Measurements from ENCODE around the gene PROB1.

PROB1 gene

DNA sequence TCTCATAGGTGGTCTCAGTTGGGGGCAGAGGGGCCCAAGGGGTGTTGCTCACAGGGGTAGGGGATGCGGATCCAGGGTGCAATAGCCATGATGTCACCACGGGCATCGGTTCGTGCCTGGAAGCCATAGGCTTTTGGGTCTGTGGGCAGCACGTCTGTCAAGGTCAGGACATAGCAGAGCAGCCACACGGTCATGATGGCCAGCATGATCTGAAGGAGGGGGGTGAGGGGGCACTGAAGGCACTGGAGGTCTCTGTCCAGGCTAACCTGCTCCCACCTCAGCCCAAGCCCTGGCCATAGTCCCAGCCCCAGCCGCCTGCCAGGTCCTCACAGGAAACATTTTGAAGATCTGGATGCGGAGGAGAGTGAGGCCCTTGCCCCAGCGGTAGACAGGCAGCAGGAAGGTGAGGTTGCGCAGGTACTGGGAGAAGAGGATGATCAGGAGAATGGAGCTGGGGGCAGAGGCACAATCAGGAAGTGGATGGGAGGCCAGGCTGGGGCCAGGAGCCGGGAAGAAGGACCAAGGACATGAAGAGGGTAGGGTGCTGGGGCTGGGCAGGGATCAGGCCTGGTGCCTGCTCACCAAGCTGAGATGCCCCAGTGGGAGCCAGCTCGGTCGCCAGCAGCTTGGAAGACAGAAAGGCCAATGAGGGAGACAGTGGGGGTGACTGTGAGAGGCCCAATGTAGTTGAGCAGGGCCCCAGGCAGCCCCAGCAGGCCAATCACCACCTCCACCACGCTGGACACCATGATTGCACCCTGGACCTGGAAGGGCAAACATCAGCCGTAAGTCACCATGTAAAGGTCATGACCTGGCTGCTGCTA is 15.1 kb downstream of the PROB1 start:
- TF ChIP-seq ZFX (IDR thresholded peaks at IDR 0.05) = no peak
- TF ChIP-seq, protein P1, sequence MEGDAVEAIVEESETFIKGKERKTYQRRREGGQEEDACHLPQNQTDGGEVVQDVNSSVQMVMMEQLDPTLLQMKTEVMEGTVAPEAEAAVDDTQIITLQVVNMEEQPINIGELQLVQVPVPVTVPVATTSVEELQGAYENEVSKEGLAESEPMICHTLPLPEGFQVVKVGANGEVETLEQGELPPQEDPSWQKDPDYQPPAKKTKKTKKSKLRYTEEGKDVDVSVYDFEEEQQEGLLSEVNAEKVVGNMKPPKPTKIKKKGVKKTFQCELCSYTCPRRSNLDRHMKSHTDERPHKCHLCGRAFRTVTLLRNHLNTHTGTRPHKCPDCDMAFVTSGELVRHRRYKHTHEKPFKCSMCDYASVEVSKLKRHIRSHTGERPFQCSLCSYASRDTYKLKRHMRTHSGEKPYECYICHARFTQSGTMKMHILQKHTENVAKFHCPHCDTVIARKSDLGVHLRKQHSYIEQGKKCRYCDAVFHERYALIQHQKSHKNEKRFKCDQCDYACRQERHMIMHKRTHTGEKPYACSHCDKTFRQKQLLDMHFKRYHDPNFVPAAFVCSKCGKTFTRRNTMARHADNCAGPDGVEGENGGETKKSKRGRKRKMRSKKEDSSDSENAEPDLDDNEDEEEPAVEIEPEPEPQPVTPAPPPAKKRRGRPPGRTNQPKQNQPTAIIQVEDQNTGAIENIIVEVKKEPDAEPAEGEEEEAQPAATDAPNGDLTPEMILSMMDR (conservative IDR thresholded peaks at IDR 0.05) = no peak
- no peak overlapping the region for H3K27ac ChIP-seq

DNA sequence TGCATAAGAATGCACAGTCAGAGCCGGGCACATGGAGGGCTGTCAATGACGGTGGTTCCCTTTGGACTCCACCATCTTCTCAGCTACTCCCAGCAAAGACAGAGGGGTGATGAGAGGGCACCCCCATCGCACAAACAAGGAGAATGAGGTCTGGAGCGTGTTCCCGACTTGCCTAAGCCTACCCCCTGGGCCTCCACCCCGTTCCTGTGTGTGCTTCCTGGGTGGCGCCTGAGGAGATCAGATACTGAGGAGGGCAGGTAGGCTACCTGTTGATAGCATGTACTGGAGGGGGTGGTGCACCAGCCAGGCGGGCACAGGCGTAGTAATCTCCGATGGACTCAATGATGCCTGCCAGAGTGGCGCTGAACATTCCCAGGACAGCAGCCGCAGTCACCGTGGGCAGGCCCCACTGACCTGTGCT is 16.0 kb downstream of the PROB1 start:
- no peak for TF ChIP-seq ZFX (IDR thresholded peaks at IDR 0.05)
- TF ChIP-seq, protein P1 (conservative IDR thresholded peaks at IDR 0.05) = no peak
- no peak overlapping the region for H3K27ac ChIP-seq

DNA sequence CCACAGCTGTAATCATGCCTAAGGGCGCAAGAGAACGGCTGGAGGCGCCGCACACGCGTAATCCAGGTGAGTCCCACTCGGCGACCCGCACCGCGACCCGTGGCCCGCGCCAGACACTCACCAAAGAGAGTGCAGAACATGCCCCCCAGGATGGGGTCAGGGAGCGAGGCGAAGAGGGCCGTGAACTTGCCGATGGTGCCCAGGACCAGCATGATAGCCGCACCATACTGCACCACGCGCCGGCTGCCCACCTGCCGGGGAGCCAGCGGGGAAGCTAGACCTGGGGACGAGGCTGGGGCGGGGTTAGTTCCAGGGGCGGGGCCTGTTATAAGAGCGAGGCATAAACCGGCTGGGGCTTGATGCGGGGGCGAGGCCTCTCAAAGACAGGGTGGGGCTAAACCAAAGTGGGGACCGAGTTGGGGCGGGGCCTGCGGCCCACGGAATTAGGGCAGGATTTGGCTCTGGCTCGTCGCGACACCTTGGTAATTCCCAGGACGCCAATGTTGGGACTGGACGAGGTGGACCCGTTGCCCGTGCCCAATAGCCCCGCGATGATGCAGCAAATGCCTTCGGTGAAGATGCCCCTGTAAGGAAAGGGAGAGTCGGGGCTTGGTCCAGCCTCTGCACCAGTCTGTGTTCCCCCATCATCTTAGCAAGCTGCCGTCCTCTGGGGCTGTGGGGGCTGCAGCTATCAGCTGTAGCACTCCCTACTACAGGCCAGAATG is 16.6 kb downstream of the PROB1 start:
- TF ChIP-seq, protein P1 (conservative IDR thresholded peaks at IDR 0.05) = no peak
- TF ChIP-seq ZFX (IDR thresholded peaks at IDR 0.05) = no peak
- no peak overlapping the region for H3K27ac ChIP-seq

DNA sequence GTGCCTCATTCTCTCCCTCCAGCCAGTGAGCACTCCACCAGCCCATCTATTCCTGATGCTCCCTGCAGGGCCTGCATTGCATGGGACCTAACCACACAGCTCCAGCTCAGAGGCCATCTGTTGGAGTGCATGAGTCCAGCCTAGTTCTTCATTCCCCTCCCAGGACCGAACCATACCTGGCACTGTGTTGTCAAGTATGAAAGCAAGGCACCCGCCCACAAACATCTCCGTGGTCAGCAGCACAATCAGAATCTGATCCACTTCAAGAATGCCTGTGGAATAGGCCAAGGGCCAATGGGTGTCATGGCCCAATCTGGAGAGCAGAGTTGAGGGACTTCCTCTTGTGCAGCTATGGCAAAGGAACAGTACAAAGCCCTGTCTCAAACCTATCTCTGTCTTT is 17.7 kb downstream of the PROB1 start:
- no peak overlapping the region for H3K27ac ChIP-seq
- no peak for TF ChIP-seq ZFX (IDR thresholded peaks at IDR 0.05)

DNA sequence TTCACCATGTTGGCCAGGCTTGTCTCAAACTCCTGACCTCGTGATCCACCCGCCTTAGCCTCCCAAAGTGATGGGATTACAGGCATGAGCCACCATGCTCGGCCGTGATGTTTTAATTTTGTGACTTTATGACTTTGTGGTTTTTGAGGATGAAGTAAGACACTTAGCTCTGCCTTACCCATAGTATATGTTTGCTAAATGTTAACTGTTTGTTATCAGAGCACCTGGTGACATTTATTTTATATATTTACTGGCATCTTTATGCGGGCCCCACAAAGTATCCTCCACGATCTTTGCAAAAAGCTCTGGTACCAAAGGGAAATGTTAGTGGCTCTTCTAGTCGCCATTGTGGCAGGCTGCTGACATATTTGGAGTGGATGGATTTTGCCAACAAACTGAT is 18.5 kb downstream of the PROB1 start:
- TF ChIP-seq, protein P1 (conservative IDR thresholded peaks at IDR 0.05) = no peak
- TF ChIP-seq ZFX (IDR thresholded peaks at IDR 0.05) = no peak
- H3K27ac ChIP-seq = no peak overlapping the region

DNA sequence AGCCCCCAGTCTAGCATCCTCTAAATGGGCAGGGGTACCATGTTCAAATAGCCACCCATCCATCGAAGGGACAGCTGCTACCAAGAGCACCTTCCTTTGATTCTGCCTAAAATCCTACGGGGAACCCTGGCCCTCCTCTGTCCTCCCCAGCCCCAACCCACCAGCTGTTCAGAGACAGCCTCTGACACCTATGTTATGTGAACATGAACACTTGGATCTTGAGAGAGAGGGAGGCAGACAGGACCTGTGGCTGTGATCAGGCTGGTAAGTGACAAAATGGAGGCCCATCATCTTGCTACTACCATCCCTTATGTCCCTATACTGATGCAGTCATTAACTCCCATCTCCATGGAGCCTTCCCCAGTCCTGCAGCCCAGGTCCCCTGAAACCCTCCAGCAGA is 20.0 kb downstream of the PROB1 start:
- TF ChIP-seq, protein P1 (conservative IDR thresholded peaks at IDR 0.05) = no peak
- TF ChIP-seq ZFX (IDR thresholded peaks at IDR 0.05) = no peak
- peak overlapping the region; percentile 84 for H3K27ac ChIP-seq

DNA sequence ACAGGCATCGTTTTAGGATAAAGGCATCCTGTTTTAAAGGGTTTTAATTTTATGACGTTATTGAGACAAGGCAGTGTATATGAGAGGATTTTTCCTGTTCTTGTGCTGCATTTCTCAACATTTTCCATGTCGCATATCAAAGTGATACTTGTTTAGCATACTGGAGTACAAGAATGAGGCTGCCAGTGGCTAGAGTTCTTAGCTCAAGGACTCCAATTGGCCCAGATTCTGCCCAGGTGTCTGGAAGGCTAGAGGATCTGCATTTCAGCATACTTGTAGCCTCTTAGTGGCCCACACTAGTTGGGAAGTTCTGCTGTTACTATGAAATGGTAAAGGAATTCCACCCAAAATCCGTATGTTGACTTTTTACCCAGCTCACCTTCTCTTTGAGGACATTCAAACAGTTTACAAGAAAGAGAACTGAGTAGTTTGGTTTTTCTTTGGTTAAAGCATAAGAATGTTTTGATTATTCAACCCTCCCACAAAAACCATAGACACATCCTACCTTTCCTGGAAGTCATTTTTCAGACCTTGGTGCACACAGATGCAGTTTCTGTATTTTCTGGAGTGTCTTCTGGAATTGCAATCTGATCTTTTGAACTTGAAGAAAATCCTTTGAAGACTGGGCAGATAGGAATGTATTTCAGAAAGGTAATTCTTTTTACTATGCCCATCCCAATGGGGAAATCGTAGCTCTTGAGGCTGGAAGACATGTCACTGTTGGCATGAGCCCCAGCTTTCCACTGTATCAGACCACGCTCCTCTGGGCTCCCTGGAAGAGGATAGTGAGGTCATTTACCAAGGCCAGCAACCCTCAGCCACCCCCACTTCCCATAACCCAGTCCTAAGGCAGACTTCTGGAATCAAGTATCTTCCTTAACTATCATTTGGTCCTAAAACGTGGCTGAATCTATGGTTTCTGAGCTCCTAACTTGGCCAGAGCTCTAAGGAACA is 23.1 kb downstream of the PROB1 start:
- TF ChIP-seq, protein P1 (conservative IDR thresholded peaks at IDR 0.05) = no peak
- TF ChIP-seq ZFX (IDR thresholded peaks at IDR 0.05) = no peak
- H3K27ac ChIP-seq = no peak overlapping the region

Data from C4-2B (cell line).